Sciatic nerve (tissue), 2 donors: ENCODE measurements around the gene DNAJC5G. TPM values are rescaled to one million over a fixed set of nuclear protein-coding genes. Genes with fewer than 3 reads are reported as not detected.
A peak's percentile ranks its signal among the peaks of the same experiment; 100 is the strongest.

Experiments
- ATAC-seq: fragments of 200-7000 bp; cut with Tn5 transposase; one replicate; pipeline ENCODE4 v1.9.1; 2020; ENCODE audit warnings: mild to moderate bottlenecking, moderate library complexity
- DNase-seq: peaks from one replicate; pipeline ENCODE4 v3.0.0-alpha.2; 2020; ENCODE audit warnings: low spot score
- intact Hi-C: fragments of 100-400 bp; cut with DNase I; formaldehyde crosslinking; loops from one replicate; pipeline ENCODE4 v1.14.2; 2022
- total RNA-seq: library from RNA; stranded (reverse); fragmentation: NEBNext Ultra II Directional; extraction: Animal tissue kit (Norgen Biotek cat#: 25700); gene quantifications from one replicate; pipeline ENCODE4 v1.2.1, GENCODE V29; 2021
- donor health status: DM: no; HTN: no; CAD: no.
- donor health status: DM: no; HTN: no; CAD: no.

The DNAJC5G gene
- total RNA-seq, 1 donor from 2014 or later, result not detected

DNA sequence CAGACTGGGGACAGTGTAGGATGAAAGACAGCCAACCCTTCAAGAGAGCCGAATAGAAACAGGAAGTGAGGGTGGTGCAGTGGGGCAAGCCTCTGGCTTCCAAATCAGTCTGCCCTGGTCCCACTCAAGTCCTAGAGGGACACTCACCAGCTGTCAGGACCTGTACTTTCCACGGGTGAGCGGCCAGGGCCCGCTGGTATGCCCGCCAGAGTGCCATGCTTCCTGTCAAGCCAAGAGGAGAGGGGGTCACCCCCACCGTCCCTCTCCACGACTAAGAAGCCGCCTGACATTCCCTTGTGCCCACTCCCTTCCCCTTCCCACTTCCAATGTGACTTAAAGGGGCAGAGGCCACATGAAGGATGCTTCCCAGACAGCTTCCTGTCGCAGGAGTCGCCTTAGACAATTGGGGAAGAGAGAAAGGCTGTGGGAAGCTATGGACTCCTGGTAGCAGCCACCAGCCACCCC lies 47.1 kb downstream of the DNAJC5G start:
- ATAC-seq, result peak; percentile 32
- no peak for DNase-seq
- intact Hi-C loops, result no loop called here

DNA sequence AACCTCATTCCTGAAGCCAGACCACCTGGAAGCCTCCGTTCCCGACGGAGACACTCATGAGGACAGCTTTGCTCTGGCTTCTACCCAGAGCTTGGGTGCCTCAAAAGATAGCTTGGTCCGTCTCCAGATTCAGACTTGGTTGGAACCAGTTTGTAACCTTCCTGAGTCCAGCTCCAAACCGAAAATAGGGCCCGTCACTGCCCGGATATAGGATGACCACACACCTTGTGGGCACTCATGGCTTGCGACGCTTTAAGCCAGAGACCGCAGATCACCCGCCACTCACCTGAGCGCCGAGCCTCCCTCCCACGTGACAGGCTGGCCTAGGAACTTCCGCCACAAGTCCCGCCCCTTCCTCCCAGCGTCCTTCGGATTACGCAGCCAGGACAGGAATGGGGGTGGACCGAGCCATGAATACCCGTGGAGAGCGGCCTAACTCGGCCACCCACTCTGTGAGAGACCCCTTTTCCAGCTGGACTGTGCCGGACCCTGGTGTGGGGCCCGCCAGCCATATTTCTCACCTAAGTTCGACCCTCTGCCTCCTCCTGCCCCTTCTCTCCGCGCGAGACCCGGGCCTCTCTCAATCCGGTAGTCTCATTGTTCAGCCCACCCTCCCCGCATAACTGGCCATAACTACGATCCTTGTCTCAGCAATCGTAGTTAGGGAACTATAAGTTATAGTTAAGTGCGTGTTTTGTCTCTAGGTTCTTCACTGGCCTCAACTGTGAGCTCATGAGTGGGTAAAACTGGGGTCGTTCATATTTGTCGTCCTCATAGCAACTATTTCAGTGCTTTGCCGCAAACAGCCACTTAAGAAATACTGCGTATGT lies 47.7 kb downstream of the DNAJC5G start, which contains the start of gene MPV17:
Gene MPV17 (minus strand): TSS at position 332 of the 830 bp plus-strand sequence. CDS start 580 bp downstream, outside the sequence.
- intact Hi-C loops, result no loop called here
- DNase-seq, result peak; percentile 96
- peak; percentile 99 for ATAC-seq

DNA sequence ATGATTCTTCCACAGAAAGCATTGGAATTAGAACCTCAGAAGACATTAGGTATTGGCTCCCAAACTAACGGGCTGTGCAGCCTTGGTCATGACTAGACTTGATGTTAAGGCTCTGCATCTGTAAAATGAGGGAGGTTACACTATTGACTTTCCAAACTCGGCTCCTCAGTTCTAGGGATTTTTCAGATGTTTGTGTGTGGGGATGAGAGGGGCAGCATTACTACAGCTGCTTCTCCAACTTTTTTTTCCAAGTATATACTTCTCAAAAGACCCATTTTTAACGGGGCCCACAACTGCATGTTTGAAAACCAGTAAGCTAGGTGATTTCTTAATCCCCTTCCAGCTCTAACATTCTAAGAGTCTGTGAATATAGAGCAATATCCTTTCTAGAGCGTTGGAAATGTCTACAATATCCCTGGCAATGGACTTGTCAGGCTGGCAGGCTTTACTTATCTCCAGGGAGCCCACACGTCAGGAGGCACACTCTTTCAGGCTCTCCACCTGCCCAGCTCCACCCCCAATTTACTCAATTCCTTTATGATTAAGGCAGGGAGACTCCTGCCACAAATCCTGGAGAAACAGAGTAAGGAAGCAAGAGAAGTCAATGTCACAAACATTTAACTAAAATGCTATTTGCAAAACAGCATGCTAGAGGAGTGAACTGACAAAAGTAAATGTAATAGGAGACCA lies 48.5 kb downstream of the DNAJC5G start:
- intact Hi-C loops, result no loop called here

DNA sequence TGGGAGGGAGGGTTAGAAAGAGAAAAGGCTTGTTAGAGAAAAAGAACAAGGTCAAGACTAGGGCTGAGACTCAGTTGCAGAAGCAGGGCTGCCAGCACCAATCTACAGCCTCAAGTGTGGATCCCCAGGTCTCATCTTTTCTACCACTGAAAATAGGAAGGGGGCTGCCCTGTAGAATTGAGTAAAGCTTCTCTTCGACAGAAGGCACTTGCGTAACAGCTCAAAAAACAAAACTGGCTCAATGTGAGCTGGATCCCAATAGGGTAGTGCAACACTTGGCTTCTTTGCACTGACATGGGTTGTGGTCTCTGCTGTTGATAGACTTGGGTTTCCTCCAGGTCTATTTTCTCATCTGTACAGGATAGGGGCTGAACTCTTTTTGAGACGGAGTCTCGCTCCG lies 49.5 kb downstream of the DNAJC5G start:
- ATAC-seq (no peak), DNase-seq (no peak)
- intact Hi-C loops, result no loop called here

More for the DNA sequence above, 48.5 kb downstream of the DNAJC5G start:
- ATAC-seq (peak; percentile 9), DNase-seq (no peak)

Other genes with a start within 250 kb of the DNAJC5G start
- gene TMEM214, start 242.5 kb upstream of the DNAJC5G start, total RNA-seq, result 74.0 TPM
- gene AGBL5, start 223.8 kb upstream of the DNAJC5G start, total RNA-seq, result 16.3 TPM
- 198 TPM for gene OST4, start 203.8 kb upstream of the DNAJC5G start, total RNA-seq
- 46.8 TPM for gene EMILIN1, start 196.8 kb upstream of the DNAJC5G start, total RNA-seq
- gene KHK, start 188.7 kb upstream of the DNAJC5G start, total RNA-seq, result 7.1 TPM
- 4.1 TPM for gene CGREF1, start 156.3 kb upstream of the DNAJC5G start, total RNA-seq
- 3.6 TPM for gene ABHD1, start 151.6 kb upstream of the DNAJC5G start, total RNA-seq
- gene PREB, start 140.8 kb upstream of the DNAJC5G start, total RNA-seq, result 30.3 TPM
- not detected for gene PRR30, start 136.0 kb upstream of the DNAJC5G start, total RNA-seq
- gene TCF23, start 126.4 kb upstream of the DNAJC5G start, total RNA-seq, result not detected
- 92.1 TPM for gene ATRAID, start 63.4 kb upstream of the DNAJC5G start, total RNA-seq
- gene SLC5A6, start 63.2 kb upstream of the DNAJC5G start, total RNA-seq, result 22.6 TPM
- gene CAD, start 58.1 kb upstream of the DNAJC5G start, total RNA-seq, result 31.4 TPM
- not detected for gene SLC30A3, start 12.4 kb upstream of the DNAJC5G start, total RNA-seq
- gene TRIM54, start 7.0 kb downstream of the DNAJC5G start, total RNA-seq, result 0.31 TPM
- 2.4 TPM for gene UCN, start 33.0 kb downstream of the DNAJC5G start, total RNA-seq
- 53.5 TPM for gene MPV17, start 47.7 kb downstream of the DNAJC5G start, total RNA-seq
- 57.1 TPM for gene GTF3C2, start 81.3 kb downstream of the DNAJC5G start, total RNA-seq
- 39.1 TPM for gene EIF2B4, start 94.9 kb downstream of the DNAJC5G start, total RNA-seq
- 79.1 TPM for gene SNX17, start 95.2 kb downstream of the DNAJC5G start, total RNA-seq
- 17.0 TPM for gene ZNF513, start 105.3 kb downstream of the DNAJC5G start, total RNA-seq
- gene PPM1G, start 134.2 kb downstream of the DNAJC5G start, total RNA-seq, result 37.8 TPM
- gene NRBP1, start 153.2 kb downstream of the DNAJC5G start, total RNA-seq, result 77.6 TPM
- 2.6 TPM for gene KRTCAP3, start 166.9 kb downstream of the DNAJC5G start, total RNA-seq
- 48.5 TPM for gene IFT172, start 214.3 kb downstream of the DNAJC5G start, total RNA-seq
- gene FNDC4, start 219.8 kb downstream of the DNAJC5G start, total RNA-seq, result 6.3 TPM
- gene GCKR, start 221.4 kb downstream of the DNAJC5G start, total RNA-seq, result 0.71 TPM